Psoas muscle (tissue), 8 donors: ENCODE measurements around the gene GFRA1. TPM values are rescaled to one million over a fixed set of nuclear protein-coding genes. Genes with fewer than 3 reads are reported as not detected.

Experiments
- ATAC-seq, 4 donors: fragments of 200-7000 bp; cut with Tn5 transposase; one replicate each; pipeline ENCODE4 v1.9.1; 2020; ENCODE audit warnings: moderate library complexity in 3 of 4, mild to moderate bottlenecking in 2 of 4
- DNase-seq, 2 donors: peaks; one replicate each; pipeline ENCODE4 v3.0.0-alpha.2; 2020
- H3K27ac ChIP-seq: fragments of 200-600 bp; one replicate; pipeline ENCODE4 v1.8.0; 2022
- H3K27me3 ChIP-seq, 3 donors: fragments of 200-600 bp in 1 of 3; one replicate each; pipeline versions ENCODE4 v1.6.1 to v1.8.0; 2013 to 2022; ENCODE audit warnings: low read length in 2 of 3, mild to moderate bottlenecking in 2 of 3, moderate library complexity in 1 of 3; ENCODE audit not compliant: insufficient read depth in 3 of 3
- H3K36me3 ChIP-seq, 2 donors: fragments of 200-600 bp in 1 of 2; one replicate each; pipeline versions ENCODE4 v1.6.1 to v1.8.0; 2013 to 2022; ENCODE audit warnings: low read depth in 1 of 2, mild to moderate bottlenecking in 1 of 2, moderate library complexity in 1 of 2; ENCODE audit not compliant: insufficient read depth in 1 of 2
- H3K4me1 ChIP-seq: fragments of 200-600 bp; one replicate; pipeline ENCODE4 v1.8.0; 2022
- H3K4me3 ChIP-seq: fragments of 200-600 bp; one replicate; pipeline ENCODE4 v1.8.0; 2022; ENCODE audit warnings: mild to moderate bottlenecking
- H3K9me3 ChIP-seq: fragments of 200-600 bp; one replicate; pipeline ENCODE4 v1.8.0; 2022
- CTCF ChIP-seq: fragments of 200-600 bp; IDR thresholded peaks from one replicate; pipeline ENCODE4 v1.8.0; 2022; ENCODE audit warnings: antibody characterized with exemption
- WGBS, 3 donors: extraction: QIAGEN DNeasy Blood & Tissue Kit; methylation state at CpG; one replicate each; pipeline versions ENCODE4 v1.1.6 to v1.1.7; 2013; 5-methylcytosine and 5-hydroxymethylcytosine counted together
- intact Hi-C, 2 donors: fragments of 100-400 bp; cut with DNase I; formaldehyde crosslinking; loops; one replicate each; pipeline versions ENCODE4 v1.11.0 to v1.14.2; 2022
- polyA plus RNA-seq, 3 donors: library from polyadenylated mRNA; stranded (reverse); fragments of 200-250 nt; gene quantifications; one replicate each; pipeline ENCODE4 v1.2.3, GENCODE V29; 2013
- total RNA-seq, 4 donors: library from RNA; stranded (reverse); fragmentation: NEBNext Ultra II Directional in 2 of 4; extraction: Animal tissue kit (Norgen Biotek cat#: 25700) in 2 of 4; gene quantifications; one replicate each; pipeline versions ENCODE4 v1.2.1 to v1.2.4, GENCODE V29; 2021 to 2023
- donor health status: healthy with polysubstance abuse.
- donor health status: DM: no; HTN: no; CAD: no; lungs with moderate emphysema.
- donor health status: Bipolar disorder and iron deficiency.
- donor health status: healthy.
- donor health status: DM: yes; HTN: yes; CAD: no.
- donor health status: DM: no; HTN: no; CAD: no.
- donor health status: DM: no; HTN: no; CAD: no.
- donor health status: DM: yes; HTN: yes; CAD: no.

Gene GFRA1
- total and polyA plus RNA-seq, 7 donors: 4.6 to 12.1 (median 7.1) TPM

DNA sequence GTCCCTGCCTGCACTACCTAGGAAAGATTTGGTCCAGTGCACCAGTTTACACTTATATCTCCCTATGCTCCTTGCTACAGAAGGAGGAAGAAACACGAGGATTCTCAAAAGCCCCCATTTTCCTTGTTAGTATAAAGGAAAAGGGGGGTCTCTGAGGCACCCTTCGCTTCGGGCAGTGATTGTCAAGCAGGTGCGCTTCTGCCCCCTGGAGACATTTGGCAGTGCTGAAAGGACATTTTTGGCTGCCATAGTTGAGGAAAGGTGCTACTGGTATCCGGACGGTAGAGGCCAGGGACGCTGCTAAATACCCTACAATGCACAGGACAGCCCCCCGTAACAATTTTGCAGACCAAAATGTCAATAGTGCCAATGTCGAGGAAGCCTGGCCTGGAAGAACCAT is 193.7 kb downstream of the GFRA1 start:
- H3K9me3 ChIP-seq: no peaks in the 10 kb centered on the region
- DNase-seq (no peak), ATAC-seq (no peak)
- TF ChIP-seq CTCF: no peak
- no peak overlapping the region for H3K4me3 ChIP-seq
- H3K27ac ChIP-seq: no peak overlapping the region
- WGBS, 3 donors: 90 to 95% (median 93%) methylated on average over 9 of the region's 9 CpGs
- H3K4me1 ChIP-seq: no peaks in the 10 kb centered on the region
- no peaks in the 10 kb centered on the region for H3K36me3 ChIP-seq
- intact Hi-C loops: no loop called here
- H3K27me3 ChIP-seq: no peaks in the 10 kb centered on the region

- no peak for DNase-seq
- Histone ChIP-seq H3K27me3 (no peaks in the 10 kb centered on the region), H3K4me1 (no peaks in the 10 kb centered on the region), H3K9me3 (no peaks in the 10 kb centered on the region), H3K4me3 (no peak overlapping the region), H3K27ac (no peak overlapping the region), H3K36me3 (no peaks in the 10 kb centered on the region)
- ATAC-seq: no peak
- intact Hi-C loops: no loop called here
- TF ChIP-seq CTCF: no peak
- 78 to 86% (median 83%) methylated on average over 3 of the region's 3 CpGs for WGBS, 3 donors
Measured at GRCh38 chr10:116076621-116077020, 196.4 kb downstream of the GFRA1 start.

DNA sequence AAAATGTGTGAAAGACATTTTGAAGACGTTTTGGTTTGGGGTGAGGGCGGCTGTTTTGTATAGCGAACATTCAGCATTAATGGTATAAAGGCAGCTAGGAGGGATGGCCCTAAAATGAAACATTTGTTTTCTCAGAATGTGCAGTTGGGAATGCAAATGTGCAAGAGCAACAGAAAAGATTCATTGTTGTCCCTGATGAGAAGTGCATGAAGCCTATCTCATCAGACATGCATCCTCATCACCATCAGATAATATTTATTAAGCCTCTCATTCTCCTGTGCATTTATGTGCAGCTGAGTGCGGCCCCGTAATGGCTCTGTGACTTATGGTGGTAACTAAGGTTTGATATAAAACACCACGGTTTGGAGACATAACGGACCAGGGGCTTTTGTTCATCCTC is 199.5 kb downstream of the GFRA1 start:
- 77 to 83% (median 78%) methylated on average over 7 of the region's 7 CpGs for WGBS, 3 donors
- Histone ChIP-seq H3K4me1 (no peaks in the 10 kb centered on the region), H3K27me3 (no peaks in the 10 kb centered on the region), H3K9me3 (no peaks in the 10 kb centered on the region), H3K27ac (no peak overlapping the region), H3K36me3 (no peaks in the 10 kb centered on the region), H3K4me3 (no peak overlapping the region)
- TF ChIP-seq CTCF: no peak
- intact Hi-C loops: no loop called here
- DNase-seq (no peak), ATAC-seq (no peak)

DNA sequence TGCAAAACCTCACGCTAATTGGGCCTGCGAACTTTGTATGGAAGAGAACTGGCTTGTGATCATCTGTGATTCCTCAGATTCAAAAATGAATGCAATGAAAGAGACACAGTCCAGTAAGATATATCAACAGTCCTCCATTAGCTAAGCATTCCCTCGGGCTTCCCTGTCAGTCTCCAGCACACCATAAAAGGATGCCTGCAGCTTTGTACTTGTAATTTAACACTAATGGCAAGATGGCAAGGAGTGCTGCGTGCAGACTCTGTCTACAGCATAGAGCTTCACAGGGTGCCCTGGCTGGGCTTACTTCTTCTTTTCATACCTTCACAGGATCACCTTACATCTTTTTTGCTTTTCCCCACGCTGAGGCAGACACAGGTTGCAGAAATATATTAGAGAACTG is 200.0 kb downstream of the GFRA1 start:
- Histone ChIP-seq H3K4me3 (no peak overlapping the region), H3K27ac (no peak overlapping the region), H3K36me3 (no peaks in the 10 kb centered on the region), H3K27me3 (no peaks in the 10 kb centered on the region), H3K4me1 (no peaks in the 10 kb centered on the region), H3K9me3 (no peaks in the 10 kb centered on the region)
- 47 to 55% (median 51%) methylated on average over 5 of the region's 5 CpGs for WGBS, 3 donors
- no peak for TF ChIP-seq CTCF
- intact Hi-C loops: no loop called here
- DNase-seq: no peak
- peak in 2 of 4 donors; percentile 48 to 77 for ATAC-seq

DNA sequence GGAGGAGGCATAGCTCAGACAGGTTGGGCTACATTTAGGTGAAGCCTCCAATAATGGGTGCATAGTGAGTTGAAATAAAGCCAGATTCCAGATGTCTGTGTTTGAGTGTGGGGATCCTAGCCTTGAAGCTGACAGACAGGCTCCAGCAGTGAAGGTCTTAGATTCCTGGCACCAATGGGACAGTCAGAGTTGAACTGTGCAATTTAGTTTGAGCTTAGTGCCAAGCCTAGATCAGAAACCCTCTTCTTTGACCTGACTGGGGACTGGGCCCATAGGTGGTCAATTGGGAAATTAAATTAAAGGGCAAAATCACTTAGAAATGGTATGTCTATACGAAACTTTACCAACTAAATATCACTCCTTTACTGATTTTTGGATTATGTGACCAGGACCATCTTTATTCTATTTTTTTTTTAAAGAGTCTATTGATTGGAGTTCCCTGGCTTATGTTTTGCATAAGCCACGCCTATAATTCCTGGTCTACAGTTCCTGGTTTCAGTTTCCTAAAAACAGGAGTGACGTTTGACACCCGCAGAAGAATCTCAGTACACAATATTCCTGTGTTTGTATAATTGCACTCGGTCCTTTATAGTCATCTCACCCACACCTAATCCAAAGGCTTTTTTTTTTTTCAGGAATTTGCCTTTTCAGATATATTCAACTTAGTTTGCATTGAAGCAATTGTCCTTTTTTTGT is 201.4 kb downstream of the GFRA1 start:
- WGBS, 3 donors: 76 to 90% (median 83%) methylated on average over 5 of the region's 5 CpGs

More for the DNA sequence above, 201.4 kb downstream of the GFRA1 start:
- no peak for DNase-seq
- no peaks in the 10 kb centered on the region for H3K9me3 ChIP-seq
- intact Hi-C loops: no loop called here
- H3K4me1 ChIP-seq: no peaks in the 10 kb centered on the region
- H3K27ac ChIP-seq: no peak overlapping the region
- TF ChIP-seq CTCF: no peak
- no peak overlapping the region for H3K4me3 ChIP-seq
- ATAC-seq: no peak
- no peaks in the 10 kb centered on the region for H3K27me3 ChIP-seq
- no peaks in the 10 kb centered on the region for H3K36me3 ChIP-seq
